CD14-positive monocyte (primary cell): ENCODE results near the gene DHODH. TPM values are rescaled to one million over a fixed set of nuclear protein-coding genes. Genes with fewer than 3 reads are reported as not detected.
A peak's percentile ranks its signal among the peaks of the same experiment; 100 is the strongest.

Experiments
- DNase-seq, 3 donors: peaks; one replicate each; pipeline ENCODE4 v3.0.0-alpha.2; 2011 to 2022
- H2AFZ ChIP-seq: 2 replicates; pipeline ENCODE4 v1.6.0; 2012; ENCODE audit warnings: mild to moderate bottlenecking, low read depth, low read length, inconsistent platforms; ENCODE audit not compliant: insufficient read depth, poor library complexity, severe bottlenecking
- H3K27ac ChIP-seq, 2 donors: 1 replicate in 1 of 2; 2 replicates in 1 of 2; pipeline ENCODE4 v1.5.1; 2012 to 2013; ENCODE audit warnings: low read length in 2 of 2, control low read depth in 1 of 2, inconsistent platforms in 1 of 2, low read depth in 1 of 2, mild to moderate bottlenecking in 1 of 2
- H3K27me3 ChIP-seq, 2 donors: one replicate each; pipeline versions ENCODE4 v1.6.0 to v1.6.1; 2011 to 2013; ENCODE audit warnings: low read length in 2 of 2; ENCODE audit not compliant: control insufficient read depth in 2 of 2, insufficient read depth in 2 of 2
- H3K36me3 ChIP-seq, 2 donors: replicated peaks in 1 of 2; 1 replicate in 1 of 2; 2 replicates in 1 of 2; pipeline versions ENCODE4 v1.5.1 to v1.6.1; 2012 to 2013; ENCODE audit warnings: low read length in 2 of 2, control low read depth in 1 of 2, inconsistent platforms in 1 of 2, mild to moderate bottlenecking in 1 of 2; ENCODE audit not compliant: insufficient read depth in 2 of 2, control insufficient read depth in 1 of 2
- H3K4me1 ChIP-seq, 2 donors: 1 replicate in 1 of 2; 2 replicates in 1 of 2; pipeline versions ENCODE4 v1.5.1 to v1.6.1; 2012 to 2013; ENCODE audit warnings: low read length in 2 of 2, control low read depth in 1 of 2, inconsistent platforms in 1 of 2, mild to moderate bottlenecking in 1 of 2, moderate library complexity in 1 of 2; ENCODE audit not compliant: insufficient read depth in 2 of 2, control insufficient read depth in 1 of 2
- H3K4me2 ChIP-seq: replicated peaks from 2 replicates; pipeline ENCODE3; 2012; ENCODE audit warnings: low read length, moderate library complexity, mild to moderate bottlenecking; ENCODE audit not compliant: poor library complexity, severe bottlenecking; ENCODE audit errors: extremely low read depth
- H3K4me3 ChIP-seq, 3 experiments: fragments of 200-600 bp in 1 of 3; sonication (generic) in 1 of 3; replicated peaks in 1 of 3; 1 replicate in 2 of 3; 2 replicates in 1 of 3; pipeline ENCODE4 v1.5.1; 2011 to 2013; ENCODE audit warnings: low read length in 3 of 3, mild to moderate bottlenecking in 3 of 3, control low read depth in 2 of 3, low read depth in 2 of 3, inconsistent platforms in 1 of 3, moderate library complexity in 1 of 3
- H3K79me2 ChIP-seq: 2 replicates; pipeline ENCODE4 v1.6.0; 2012; ENCODE audit warnings: mild to moderate bottlenecking, control low read depth, inconsistent platforms, low read length, moderate library complexity; ENCODE audit not compliant: insufficient read depth
- H3K9ac ChIP-seq: 2 replicates; pipeline ENCODE4 v1.6.0; 2017; ENCODE audit warnings: low read length, mild to moderate bottlenecking; ENCODE audit not compliant: insufficient read depth, poor library complexity, severe bottlenecking
- H3K9me3 ChIP-seq, 2 donors: replicated peaks in 1 of 2; 1 replicate in 1 of 2; 2 replicates in 1 of 2; pipeline versions ENCODE4 v1.5.1 to v1.6.1; 2012 to 2013; ENCODE audit warnings: low read length in 2 of 2, control low read depth in 1 of 2; ENCODE audit not compliant: control insufficient read depth in 1 of 2, insufficient read depth in 1 of 2
- H4K20me1 ChIP-seq: 2 replicates; pipeline ENCODE4 v1.6.0; 2012; ENCODE audit warnings: mild to moderate bottlenecking, low read length, control low read depth, moderate library complexity; ENCODE audit not compliant: insufficient read depth
- H3K27ac Mint-ChIP-seq, 7 donors: one replicate each; pipeline ENCODE4 v1.8.0; 2020; ENCODE audit warnings: mild to moderate bottlenecking in 7 of 7, mixed read lengths in 7 of 7, moderate library complexity in 6 of 7, inconsistent platforms in 2 of 7
- H3K27me3 Mint-ChIP-seq, 3 donors: one replicate each; pipeline ENCODE4 v1.8.0; 2021 to 2022; ENCODE audit warnings: low read depth in 3 of 3, mild to moderate bottlenecking in 3 of 3, mixed read lengths in 3 of 3, moderate library complexity in 3 of 3, inconsistent platforms in 1 of 3
- H3K36me3 Mint-ChIP-seq, 2 donors: one replicate each; pipeline ENCODE4 v1.8.0; 2020; ENCODE audit warnings: mixed read lengths in 2 of 2, inconsistent platforms in 1 of 2, mild to moderate bottlenecking in 1 of 2
- H3K4me1 Mint-ChIP-seq: one replicate; pipeline ENCODE4 v1.8.0; 2020; ENCODE audit warnings: mild to moderate bottlenecking, mixed read lengths
- H3K4me3 Mint-ChIP-seq, 2 donors: one replicate each; pipeline ENCODE4 v1.8.0; 2020; ENCODE audit warnings: mild to moderate bottlenecking in 2 of 2, mixed read lengths in 2 of 2, moderate library complexity in 1 of 2
- H3K9me3 Mint-ChIP-seq, 7 donors: one replicate each; pipeline ENCODE4 v1.8.0; 2020 to 2022; ENCODE audit warnings: mixed read lengths in 7 of 7, mild to moderate bottlenecking in 6 of 7, moderate library complexity in 6 of 7, inconsistent platforms in 2 of 7
- WGBS: methylation state at CpG from one replicate; pipeline ENCODE4 v1.1.5; 2013; ENCODE audit warnings: missing lambda C conversion rate; ENCODE audit not compliant: insufficient coverage; 5-methylcytosine and 5-hydroxymethylcytosine counted together
- intact Hi-C, 2 donors: fragments of 100-400 bp; cut with micrococcal nuclease; formaldehyde crosslinking; loops; one replicate each; pipeline versions ENCODE4 v1.15.0 to v1.15.1; 2023
- polyA plus RNA-seq, 3 donors: library from polyadenylated mRNA; depleted of rRNA in 1 of 3; unstranded in 2 of 3; stranded (reverse) in 1 of 3; fragments of 300-500 nt in 2 of 3; fragments of >200 nt in 1 of 3; fragmentation: Illumina TruSeq in 2 of 3; gene quantifications; 1 replicate in 2 of 3; 2 replicates in 1 of 3; pipeline ENCODE4 v1.2.3, GENCODE V29; 2012 to 2021
- TF ChIP-seq, protein P1 (sequence below): fragments of 200-600 bp; IDR thresholded peaks from one replicate; pipeline ENCODE4 v1.8.0; 2022; ENCODE audit warnings: antibody characterized with exemption, mild to moderate bottlenecking

DHODH gene
- polyA plus RNA-seq, 3 donors: 2.2 to 3.8 (median 2.4) TPM

DNA sequence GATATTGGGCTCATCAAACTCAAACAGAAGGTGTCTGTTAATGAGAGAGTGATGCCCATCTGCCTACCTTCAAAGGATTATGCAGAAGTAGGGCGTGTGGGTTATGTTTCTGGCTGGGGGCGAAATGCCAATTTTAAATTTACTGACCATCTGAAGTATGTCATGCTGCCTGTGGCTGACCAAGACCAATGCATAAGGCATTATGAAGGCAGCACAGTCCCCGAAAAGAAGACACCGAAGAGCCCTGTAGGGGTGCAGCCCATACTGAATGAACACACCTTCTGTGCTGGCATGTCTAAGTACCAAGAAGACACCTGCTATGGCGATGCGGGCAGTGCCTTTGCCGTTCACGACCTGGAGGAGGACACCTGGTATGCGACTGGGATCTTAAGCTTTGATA lies 51.9 kb downstream of the DHODH start:
- 97% methylated on average over 9 of the region's 9 CpGs for WGBS
- intact Hi-C loops: no loop called here
- no peak overlapping the region for H3K4me2 ChIP-seq
- Mint-ChIP-seq H3K27ac (peak overlapping the region in 2 of 7 donors; percentile 56 to 77), H3K27me3 (peaks cover 0 to 4% (median 0%) of the 10 kb centered on the region in 3 donors), H3K9me3 (peaks cover 0 to 2% (median 0%) of the 10 kb centered on the region in 7 donors), H3K4me1 (peaks cover 22% of the 10 kb centered on the region), H3K4me3 (no peak overlapping the region), H3K36me3 (peaks cover 20 to 23% of the 10 kb centered on the region in 2 donors)
- peaks cover 6 to 8% of the 10 kb centered on the region in 2 donors for H3K4me1 ChIP-seq
- no peaks in the 10 kb centered on the region for H3K9me3 ChIP-seq
- H3K27me3 ChIP-seq: no peaks in the 10 kb centered on the region
- H3K27ac ChIP-seq: no peak overlapping the region
- peaks cover 13 to 16% of the 10 kb centered on the region in 2 donors for H3K36me3 ChIP-seq
- no peak for DNase-seq
- TF ChIP-seq, protein P1, sequence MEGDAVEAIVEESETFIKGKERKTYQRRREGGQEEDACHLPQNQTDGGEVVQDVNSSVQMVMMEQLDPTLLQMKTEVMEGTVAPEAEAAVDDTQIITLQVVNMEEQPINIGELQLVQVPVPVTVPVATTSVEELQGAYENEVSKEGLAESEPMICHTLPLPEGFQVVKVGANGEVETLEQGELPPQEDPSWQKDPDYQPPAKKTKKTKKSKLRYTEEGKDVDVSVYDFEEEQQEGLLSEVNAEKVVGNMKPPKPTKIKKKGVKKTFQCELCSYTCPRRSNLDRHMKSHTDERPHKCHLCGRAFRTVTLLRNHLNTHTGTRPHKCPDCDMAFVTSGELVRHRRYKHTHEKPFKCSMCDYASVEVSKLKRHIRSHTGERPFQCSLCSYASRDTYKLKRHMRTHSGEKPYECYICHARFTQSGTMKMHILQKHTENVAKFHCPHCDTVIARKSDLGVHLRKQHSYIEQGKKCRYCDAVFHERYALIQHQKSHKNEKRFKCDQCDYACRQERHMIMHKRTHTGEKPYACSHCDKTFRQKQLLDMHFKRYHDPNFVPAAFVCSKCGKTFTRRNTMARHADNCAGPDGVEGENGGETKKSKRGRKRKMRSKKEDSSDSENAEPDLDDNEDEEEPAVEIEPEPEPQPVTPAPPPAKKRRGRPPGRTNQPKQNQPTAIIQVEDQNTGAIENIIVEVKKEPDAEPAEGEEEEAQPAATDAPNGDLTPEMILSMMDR: no peak
- no peak overlapping the region for H2AFZ ChIP-seq
- no peak overlapping the region for H3K9ac ChIP-seq
- H3K4me3 ChIP-seq: no peak overlapping the region
- no peaks in the 10 kb centered on the region for H4K20me1 ChIP-seq
- H3K79me2 ChIP-seq: no peaks in the 10 kb centered on the region

DNA sequence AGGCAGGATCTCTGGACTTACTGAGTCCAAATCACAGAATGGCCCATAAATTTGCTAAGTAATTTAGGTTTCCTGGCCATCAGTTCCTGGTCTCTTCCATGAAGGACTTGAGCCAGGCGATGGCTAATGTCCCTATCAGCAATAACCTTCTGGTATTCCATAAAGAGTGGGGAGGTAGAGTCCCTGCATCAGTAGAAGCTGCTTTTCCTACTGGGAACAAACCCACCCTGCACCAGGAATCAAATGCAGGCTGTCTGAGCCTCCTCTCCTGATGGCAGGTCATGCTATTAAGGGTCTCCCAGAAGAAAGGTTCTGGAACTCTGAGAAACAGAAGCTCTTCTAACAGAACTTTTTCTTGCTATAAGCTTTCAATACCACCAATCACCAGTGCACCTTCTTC lies 53.0 kb downstream of the DHODH start:
- H3K9me3 Mint-ChIP-seq: peaks cover 0 to 2% (median 0%) of the 10 kb centered on the region in 7 donors
- H3K36me3 Mint-ChIP-seq: peaks cover 20 to 23% of the 10 kb centered on the region in 2 donors
- intact Hi-C loops: no loop called here
- Histone ChIP-seq H4K20me1 (no peaks in the 10 kb centered on the region), H3K9ac (no peak overlapping the region), H3K27ac (no peak overlapping the region), H3K4me2 (no peak overlapping the region), H3K36me3 (peaks cover 13 to 16% of the 10 kb centered on the region in 2 donors), H2AFZ (no peak overlapping the region), H3K4me1 (no peaks in the 10 kb centered on the region), H3K9me3 (no peaks in the 10 kb centered on the region), H3K79me2 (no peaks in the 10 kb centered on the region), H3K4me3 (no peak overlapping the region), H3K27me3 (no peaks in the 10 kb centered on the region)
- H3K4me3 Mint-ChIP-seq: no peak overlapping the region
- peaks cover 14% of the 10 kb centered on the region for H3K4me1 Mint-ChIP-seq
- TF ChIP-seq, protein P1: no peak
- H3K27me3 Mint-ChIP-seq: peaks cover 0 to 4% (median 3%) of the 10 kb centered on the region in 3 donors
- WGBS: no CpG with 5 or more reads among the region's 1 CpG
- no peak for DNase-seq
- H3K27ac Mint-ChIP-seq: peak overlapping the region in 1 of 7 donors; percentile 51
